Stimulated activated CD8-positive, alpha-beta memory T cell treated with anti-CD3 and anti-CD28 coated beads, Interleukin-7, amount 100 ng/mL, for 48 hours (primary cell): ENCODE results near the gene SLC22A14.

Experiments used
- DNase-seq, 2 donors: peaks; one replicate each; pipeline ENCODE4 v3.0.0-alpha.2; 2020; ENCODE audit warnings: low read depth in 1 of 2; ENCODE audit errors: extremely low read depth in 1 of 2

Gene SLC22A14

GRCh38 chr3:38335263-38335662 lies 53.2 kb downstream of the SLC22A14 start:
- no peak for DNase-seq

DNA sequence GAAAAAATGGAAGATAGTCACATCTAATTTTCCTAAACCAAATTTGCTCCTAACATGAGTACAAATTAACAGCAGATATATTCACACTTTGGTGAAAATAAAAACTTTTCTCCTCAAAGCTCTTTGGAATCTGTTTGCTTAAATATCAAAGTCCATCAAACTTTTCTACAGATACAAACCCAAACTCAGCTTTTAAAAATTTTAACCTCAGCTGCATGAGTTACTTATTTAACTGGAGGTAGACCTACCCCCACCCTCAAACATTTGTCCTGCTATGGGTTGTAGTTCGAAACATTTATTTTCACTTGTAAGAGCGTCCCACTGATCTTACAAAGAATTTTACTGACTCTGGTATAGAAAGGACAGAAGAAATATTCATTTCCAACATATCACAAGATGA lies 55.6 kb downstream of the SLC22A14 start:
- DNase-seq: no peak

- DNase-seq: no peak
These were observed 61.9 kb downstream of the SLC22A14 start for GRCh38 chr3:38343797-38344594.

DNA sequence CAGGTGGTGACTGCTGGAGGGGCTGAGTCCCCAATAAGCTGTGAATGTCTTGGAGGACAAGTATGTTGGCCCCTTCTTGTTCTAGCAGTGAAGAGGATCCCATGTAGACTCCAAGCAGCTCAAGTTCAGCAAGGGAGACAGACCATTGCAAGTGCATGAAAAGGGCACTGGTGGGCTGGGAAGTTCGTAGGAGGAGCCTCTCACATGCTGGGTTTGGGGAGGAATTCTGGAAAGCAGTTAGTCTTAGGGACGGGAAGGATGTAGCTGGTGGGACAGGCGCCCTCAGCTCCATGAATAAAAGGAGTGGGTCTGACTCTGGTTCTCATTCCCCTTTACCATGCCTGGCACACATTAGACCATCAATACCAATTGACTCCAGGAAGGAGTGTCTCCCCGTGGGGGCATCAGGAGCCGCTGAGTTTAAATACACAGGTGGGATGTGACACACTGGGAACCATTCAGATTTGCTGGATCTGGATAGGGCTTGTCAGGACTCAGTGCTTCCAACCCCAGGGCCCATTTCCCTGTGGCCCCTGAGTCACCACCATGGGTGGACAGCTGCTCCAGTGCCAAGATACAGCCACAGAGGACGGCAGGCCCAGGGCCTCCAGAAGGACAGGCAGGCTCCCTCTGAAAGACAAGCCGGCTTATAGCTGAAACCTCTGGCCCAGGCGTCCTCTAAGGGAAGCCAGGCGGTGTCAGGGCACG lies 63.9 kb downstream of the SLC22A14 start:
- no peak for DNase-seq

GRCh38 chr3:38346587-38347410 lies 64.7 kb downstream of the SLC22A14 start, which contains the start of gene XYLB:
Gene XYLB (plus strand): TSS chr3:38346785. CDS start chr3:38346869, 84 bp downstream.
- DNase-seq: peak; percentile 67 to 71

GRCh38 chr3:38347421-38348200 lies 65.5 kb downstream of the SLC22A14 start:
- no peak for DNase-seq

- no peak for DNase-seq
These were observed 66.8 kb downstream of the SLC22A14 start for GRCh38 chr3:38348903-38349302.

- DNase-seq: no peak
These were observed 67.7 kb downstream of the SLC22A14 start for GRCh38 chr3:38349684-38350359.

GRCh38 chr3:38353151-38353550 lies 71.1 kb downstream of the SLC22A14 start:
- no peak for DNase-seq

DNA sequence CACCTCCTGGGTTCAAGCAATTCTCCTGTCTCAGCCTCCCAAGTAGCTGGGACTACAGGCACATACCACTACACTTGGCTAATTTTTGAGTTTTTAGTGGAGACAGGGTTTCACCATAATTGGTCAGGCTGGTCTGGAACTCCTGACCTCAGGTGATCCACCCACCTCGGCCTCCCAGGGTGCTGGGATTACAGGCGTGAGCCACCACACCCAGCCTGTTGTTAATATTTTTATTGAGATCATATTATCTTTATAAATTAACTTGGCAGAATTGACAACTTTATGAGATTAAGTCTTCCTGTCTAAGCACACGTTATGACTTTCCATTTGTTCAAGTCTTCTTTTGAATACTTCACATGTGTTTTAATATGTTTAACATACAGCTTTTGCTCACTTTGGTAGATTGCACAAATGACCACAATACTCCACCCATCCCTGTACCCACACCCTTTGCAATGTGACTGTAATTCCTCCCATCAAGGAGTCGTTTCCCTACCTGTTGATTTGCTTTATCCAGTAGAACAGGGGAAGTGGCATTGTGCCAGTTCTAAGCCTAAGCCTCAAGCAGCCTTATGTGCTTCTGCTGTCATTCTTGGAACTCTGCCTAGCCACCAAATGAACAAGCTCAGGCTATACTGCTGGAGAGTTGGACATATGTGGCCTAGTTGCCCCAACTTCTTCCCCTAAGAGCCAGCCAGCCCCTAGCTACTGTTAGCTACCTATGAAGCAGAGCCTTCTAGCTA lies 72.7 kb downstream of the SLC22A14 start:
- no peak for DNase-seq

- DNase-seq: no peak
These were observed 76.9 kb downstream of the SLC22A14 start for GRCh38 chr3:38359038-38359437.

DNA sequence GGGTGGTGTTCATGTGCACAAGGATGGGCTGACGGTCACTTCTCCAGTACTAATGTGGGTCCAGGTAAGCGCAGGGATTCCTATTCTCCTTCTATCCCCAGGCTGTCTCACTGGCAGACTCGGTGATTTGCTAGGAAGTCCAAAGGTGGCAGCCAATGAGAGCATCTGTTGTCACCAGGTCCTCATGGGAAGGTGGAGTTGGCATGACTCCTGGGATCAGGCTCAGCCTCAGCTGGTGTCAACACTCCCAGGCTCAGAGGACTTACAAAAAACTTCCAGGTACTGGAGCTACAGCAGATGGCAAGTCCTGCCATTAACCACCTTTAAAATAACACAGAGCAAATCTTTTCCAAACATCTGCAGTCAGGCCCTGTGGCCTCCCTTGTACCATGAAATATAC lies 78.3 kb downstream of the SLC22A14 start:
- DNase-seq: no peak

DNA sequence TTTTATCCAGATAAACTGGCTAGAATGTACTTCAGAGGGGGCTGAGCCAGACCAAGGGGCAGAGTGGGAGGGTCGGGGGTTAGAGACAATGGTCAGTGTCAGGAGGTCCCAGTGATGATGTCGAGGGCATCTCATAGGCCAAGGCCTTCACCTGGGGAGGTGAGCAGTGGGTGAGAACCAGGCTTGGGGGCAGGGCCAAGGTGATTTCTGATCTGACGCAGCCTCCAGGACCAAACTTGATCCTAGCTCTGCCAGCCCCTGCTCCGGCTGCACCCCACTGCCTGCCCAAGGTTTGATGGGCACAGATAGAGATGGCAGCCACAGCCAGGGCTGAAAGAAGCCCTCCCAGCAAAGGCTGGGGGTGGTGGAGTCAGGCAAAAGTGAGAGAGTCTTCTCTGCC lies 79.4 kb downstream of the SLC22A14 start:
- no peak for DNase-seq

DNA sequence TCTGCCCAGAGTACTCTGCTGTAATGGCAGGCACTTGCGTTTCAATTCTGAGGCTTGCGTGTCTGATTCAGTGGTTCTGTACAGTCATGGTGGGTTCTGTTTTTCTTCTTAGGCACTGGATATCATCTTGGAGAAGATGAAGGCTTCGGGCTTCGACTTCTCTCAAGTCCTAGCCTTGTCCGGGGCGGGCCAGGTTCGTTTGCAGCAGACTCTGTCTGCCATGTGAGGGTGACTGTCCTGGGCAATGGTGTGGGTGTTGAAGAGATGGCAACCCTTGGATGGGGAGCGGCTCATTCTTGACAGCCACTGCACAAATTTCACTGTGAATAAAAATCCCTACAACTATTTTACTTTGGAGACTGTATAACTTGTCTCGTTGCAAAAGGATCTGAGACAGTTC lies 80.7 kb downstream of the SLC22A14 start:
- DNase-seq: no peak

- no peak for DNase-seq
These were observed 82.8 kb downstream of the SLC22A14 start for GRCh38 chr3:38364721-38365400.

- no peak for DNase-seq
These were observed 83.5 kb downstream of the SLC22A14 start for GRCh38 chr3:38365469-38366062.

DNA sequence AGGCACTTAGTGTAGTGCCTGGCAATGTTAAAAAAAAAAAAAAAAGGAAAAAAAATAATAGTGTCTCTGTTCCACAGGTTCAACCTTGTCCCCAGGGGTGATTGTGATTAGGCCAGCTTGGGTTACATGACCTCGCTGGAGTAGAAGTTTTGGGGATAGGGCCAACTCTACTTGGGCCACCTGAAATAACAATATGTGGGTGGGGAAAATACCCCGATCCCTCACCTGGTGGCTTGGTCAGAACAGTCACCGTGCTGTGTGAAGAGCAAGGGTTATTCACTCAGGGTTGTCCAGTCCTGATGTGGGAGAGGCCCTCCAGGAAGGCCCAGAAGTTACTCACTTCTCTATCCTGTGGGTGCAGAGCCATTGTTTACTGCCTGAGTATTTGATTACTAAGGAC lies 84.0 kb downstream of the SLC22A14 start:
- no peak for DNase-seq

- DNase-seq: no peak
These were observed 85.7 kb downstream of the SLC22A14 start for GRCh38 chr3:38367779-38368178.
